Fibroblast of villous mesenchyme (primary cell): ENCODE measurements around the gene CYB5RL. TPM values are rescaled to one million over a fixed set of nuclear protein-coding genes. Genes with fewer than 3 reads are reported as not detected.

Source experiments
- DNase-seq: peaks from one replicate; pipeline ENCODE4 v3.0.0-alpha.2; 2010; ENCODE audit warnings: low read depth
- H3K4me3 ChIP-seq: 2 replicates; pipeline ENCODE4 v1.5.1; 2011; ENCODE audit warnings: low read depth, mild to moderate bottlenecking, low read length
- total RNA-seq: library from RNA; depleted of rRNA; stranded (reverse); fragments of >200 nt; gene quantifications from 2 replicates; pipeline ENCODE4 v1.2.3, GENCODE V29; 2012
- TF ChIP-seq, protein P1 (sequence below): IDR thresholded peaks from 2 replicates; pipeline ENCODE4 v1.5.1; 2012; ENCODE audit warnings: low read depth, mild to moderate bottlenecking, low read length; ENCODE audit not compliant: insufficient read depth

Gene CYB5RL
- total RNA-seq, 1 donor = 4.3 TPM

GRCh38 chr1:54174106-54174505 is 25.7 kb downstream of the CYB5RL start:
- no peak overlapping the region for H3K4me3 ChIP-seq
- TF ChIP-seq, protein P1, sequence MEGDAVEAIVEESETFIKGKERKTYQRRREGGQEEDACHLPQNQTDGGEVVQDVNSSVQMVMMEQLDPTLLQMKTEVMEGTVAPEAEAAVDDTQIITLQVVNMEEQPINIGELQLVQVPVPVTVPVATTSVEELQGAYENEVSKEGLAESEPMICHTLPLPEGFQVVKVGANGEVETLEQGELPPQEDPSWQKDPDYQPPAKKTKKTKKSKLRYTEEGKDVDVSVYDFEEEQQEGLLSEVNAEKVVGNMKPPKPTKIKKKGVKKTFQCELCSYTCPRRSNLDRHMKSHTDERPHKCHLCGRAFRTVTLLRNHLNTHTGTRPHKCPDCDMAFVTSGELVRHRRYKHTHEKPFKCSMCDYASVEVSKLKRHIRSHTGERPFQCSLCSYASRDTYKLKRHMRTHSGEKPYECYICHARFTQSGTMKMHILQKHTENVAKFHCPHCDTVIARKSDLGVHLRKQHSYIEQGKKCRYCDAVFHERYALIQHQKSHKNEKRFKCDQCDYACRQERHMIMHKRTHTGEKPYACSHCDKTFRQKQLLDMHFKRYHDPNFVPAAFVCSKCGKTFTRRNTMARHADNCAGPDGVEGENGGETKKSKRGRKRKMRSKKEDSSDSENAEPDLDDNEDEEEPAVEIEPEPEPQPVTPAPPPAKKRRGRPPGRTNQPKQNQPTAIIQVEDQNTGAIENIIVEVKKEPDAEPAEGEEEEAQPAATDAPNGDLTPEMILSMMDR = no peak
- DNase-seq = no peak

GRCh38 chr1:54173681-54174080 is 26.1 kb downstream of the CYB5RL start:
- no peak overlapping the region for H3K4me3 ChIP-seq
- no peak for DNase-seq
- TF ChIP-seq, protein P1 = no peak

DNA sequence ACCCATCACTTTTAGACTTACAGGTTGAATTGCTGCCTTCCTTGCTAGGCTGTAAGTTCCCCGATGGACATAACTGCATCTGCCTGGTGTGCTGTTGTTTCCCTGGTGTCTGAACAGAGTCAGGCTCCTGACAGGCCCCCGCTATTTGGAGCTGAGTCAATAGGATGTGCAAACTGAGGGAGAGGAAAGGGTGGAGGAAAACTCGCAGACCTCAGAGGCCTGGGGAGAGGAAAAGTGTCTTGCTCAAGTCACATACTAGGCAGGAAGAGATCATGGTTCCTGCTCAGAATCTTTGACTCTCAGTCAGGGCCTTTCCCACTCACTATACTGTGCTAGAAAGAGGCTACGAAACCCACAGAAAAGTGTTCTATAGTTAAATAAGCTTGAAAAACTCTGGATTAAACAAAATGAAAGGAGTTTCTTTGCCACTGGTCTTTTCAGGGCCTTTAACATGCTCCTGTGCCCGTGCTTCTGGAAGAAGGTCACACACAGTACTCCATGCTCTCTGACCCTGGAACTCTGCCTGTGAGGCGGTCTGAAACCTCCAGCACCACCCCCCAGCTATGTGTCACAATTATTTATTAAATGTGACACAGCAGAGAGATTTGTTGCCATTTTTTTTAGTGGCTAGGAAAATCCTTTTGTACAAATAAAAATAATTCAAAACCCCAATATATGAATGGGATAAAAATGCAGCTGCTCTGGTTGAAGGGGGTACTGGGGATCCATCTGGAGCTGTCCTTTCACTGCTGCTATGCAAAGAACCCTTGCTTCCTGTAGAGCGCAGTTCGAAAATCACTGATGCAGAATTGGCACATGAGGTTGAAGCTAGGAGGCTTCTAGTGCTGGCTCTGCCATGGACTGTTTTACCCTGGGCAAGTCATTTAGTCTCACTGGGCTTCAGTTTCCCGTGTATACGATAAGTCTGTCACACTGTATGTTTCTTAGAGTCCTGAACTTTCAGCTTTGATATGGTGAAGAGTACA is 26.9 kb downstream of the CYB5RL start:
- H3K4me3 ChIP-seq = no peak overlapping the region
- TF ChIP-seq, protein P1 = no peak
- DNase-seq = peak; percentile 13

- DNase-seq = no peak
- no peak overlapping the region for H3K4me3 ChIP-seq
- TF ChIP-seq, protein P1 = no peak
Measured at GRCh38 chr1:54171606-54172005, 28.2 kb downstream of the CYB5RL start.

DNA sequence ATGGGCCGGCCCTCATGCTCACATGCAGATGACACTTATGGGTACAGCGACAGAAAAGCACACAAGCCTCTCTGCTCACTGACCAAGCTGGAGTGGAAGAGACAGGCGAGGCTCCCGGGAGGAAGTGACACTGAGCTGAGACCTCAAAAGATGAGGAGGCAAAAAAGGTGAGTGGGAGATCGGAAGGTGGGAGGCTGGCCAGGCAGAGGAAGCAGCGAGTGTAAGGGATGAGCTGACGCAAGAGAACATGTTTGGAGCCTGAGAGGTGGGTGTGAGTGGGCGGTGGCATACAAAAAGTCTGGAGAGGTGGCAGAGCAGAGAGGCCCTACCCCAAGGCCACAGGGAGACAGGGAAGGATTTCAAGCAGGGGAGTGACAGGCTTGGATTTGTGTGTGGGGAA is 28.8 kb downstream of the CYB5RL start:
- TF ChIP-seq, protein P1 = no peak
- H3K4me3 ChIP-seq = no peak overlapping the region
- no peak for DNase-seq

DNA sequence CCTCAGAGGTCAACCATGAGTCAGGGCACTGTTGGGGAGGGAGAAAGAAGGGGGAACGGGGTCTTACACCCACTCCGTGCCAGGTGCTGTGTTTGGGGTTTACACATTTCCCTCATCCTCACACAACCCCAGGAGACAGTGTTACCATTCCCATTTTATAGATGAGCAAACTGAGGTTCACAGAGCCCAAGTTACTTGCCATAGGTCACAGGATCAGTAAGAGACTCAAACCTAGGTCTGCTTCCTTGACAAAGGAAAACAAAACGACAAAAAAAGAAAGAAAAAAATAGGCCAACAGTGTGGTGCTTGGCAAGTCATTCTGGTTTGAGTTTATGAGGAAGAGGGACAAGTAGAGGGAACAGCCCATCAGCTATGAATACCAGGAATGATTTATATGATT is 30.8 kb downstream of the CYB5RL start:
- DNase-seq = no peak

More for the DNA sequence above, 30.8 kb downstream of the CYB5RL start:
- H3K4me3 ChIP-seq = no peak overlapping the region
- TF ChIP-seq, protein P1 = no peak
